ENCODE measurements around the gene AKT1. TPM values are rescaled to one million over a fixed set of nuclear protein-coding genes. Genes with fewer than 3 reads are reported as not detected.

The AKT1 gene
- total and polyA plus RNA-seq, 2 of the 4 experiments (the other 2 are of a cell fraction): 193 to 221 TPM

GRCh38 chr14:104752735-104753527 is 42.6 kb downstream of the AKT1 start, which contains the start of gene SIVA1:
Gene SIVA1, plus strand, starts transcription at chr14:104753147. Its CDS starts 55 bp downstream, at chr14:104753202.
- POLR2A ChIA-PET (ENCODE audit: unreplicated experiment): interaction anchor here (0.6 to 0.7 kb wide), 2 partner anchors 95 to 797 kb away, joined by 3 read pairs; no protein-coding TSS in a partner anchor
- peak within 1 kb of the TSS; percentile 88 for H3K4me3 ChIP-seq (ENCODE audit: insufficient read depth, low read depth, low read length)
- H3K14ac ChIP-seq (replicated peaks; ENCODE audit: low read depth, low read length): peak within 1 kb of the TSS; percentile 87
- H3K27me3 ChIP-seq (ENCODE audit: control insufficient read depth, insufficient read depth, low read length): no peaks in the 10 kb centered on the region
- peak within 1 kb of the TSS; percentile 87 for H3K9ac ChIP-seq (ENCODE audit: low read depth, low read length)
- H4K8ac ChIP-seq (ENCODE audit: low read depth in 2 of 2, low read length in 2 of 2): peak within 1 kb of the TSS; percentile 77 to 79; a peak in 2 of 4 replicates
- no peak within 1 kb of the TSS for H2BK20ac ChIP-seq (ENCODE audit: low read depth, low read length)
- no peak within 1 kb of the TSS for H2BK15ac ChIP-seq (ENCODE audit: low read depth, low read length)
- H3K36me3 ChIP-seq (ENCODE audit: control insufficient read depth, insufficient read depth, low read length): peaks cover 20% of the 10 kb centered on the region
- peak within 1 kb of the TSS; percentile 69 for H3K4ac ChIP-seq (ENCODE audit: low read depth, low read length)
- peak within 1 kb of the TSS; percentile 60 for H3K23ac ChIP-seq (ENCODE audit: low read depth, low read length)
- H3K79me1 ChIP-seq (ENCODE audit: low read depth in 1 of 2, low read length in 2 of 2): peaks cover 8 to 45% of the 10 kb centered on the region in 2 experiments; a peak in 2 of 4 replicates
- peak; percentile 99 for DNase-seq
- H2AFZ ChIP-seq (replicated peaks; ENCODE audit: low read length, poor library complexity): peak within 1 kb of the TSS; percentile 93
- peak within 1 kb of the TSS; percentile 82 for H4K91ac ChIP-seq (ENCODE audit: insufficient read depth, low read depth, low read length)
- peak within 1 kb of the TSS; percentile 92 for H2AK9ac ChIP-seq (replicated peaks; ENCODE audit: low read depth, low read length, poor library complexity)
- peak within 1 kb of the TSS; percentile 65; the same call in 1 of the 2 replicates for H2BK120ac ChIP-seq (ENCODE audit: low read depth, low read length)
- 0% methylated on average over 51 of the region's 95 CpGs; no CpG with 5 or more reads in 1 of the 2 experiments for WGBS, 2 experiments (ENCODE audit: extremely low coverage in 2 of 2, insufficient read length in 1 of 2)
- dilution Hi-C loops (cut with HindIII; ENCODE audit: low sequenced_read_pairs, unreplicated experiment): no loop called here
- H3K9me3 ChIP-seq (ENCODE audit: control insufficient read depth, insufficient read depth, low read length): no peaks in the 10 kb centered on the region
- intact Hi-C loops (cut with micrococcal nuclease): no loop called here
- H4K5ac ChIP-seq (ENCODE audit: low read depth, low read length): peak within 1 kb of the TSS; percentile 70
- peak; percentile 95 for ATAC-seq (ENCODE audit: low read depth)
- H3K4me1 ChIP-seq (ENCODE audit: control insufficient read depth, insufficient read depth, low read length): peaks cover 23% of the 10 kb centered on the region
- H3K56ac ChIP-seq (ENCODE audit: extremely low read depth, insufficient read depth, low read length): peak within 1 kb of the TSS; percentile 52; the same call in 1 of the 2 replicates
- peak within 1 kb of the TSS; percentile 85 for H3K27ac ChIP-seq (ENCODE audit: insufficient read depth, low read length)
- H2AK5ac ChIP-seq (ENCODE audit: low read depth, low read length): peak within 1 kb of the TSS; percentile 64
- in situ Hi-C loops (cut with MboI; ENCODE audit: low sequenced_read_pairs): no loop called here
- CTCF ChIA-PET: interaction anchor here (1.0 kb wide), 1 partner anchor 18 kb away, joined by 5 read pairs; no protein-coding TSS in a partner anchor
- H3K4me2 ChIP-seq (ENCODE audit: low read depth, low read length): peak within 1 kb of the TSS; percentile 96
- peak within 1 kb of the TSS; percentile 69 for H2BK5ac ChIP-seq (ENCODE audit: low read depth, low read length, poor library complexity, severe bottlenecking)
- no peak within 1 kb of the TSS; the same call in 1 of the 2 replicates for H3K18ac ChIP-seq (ENCODE audit: low read depth, low read length)
- no TSS peak for BruUV-seq (replicated peaks)
- peaks cover 11% of the 10 kb centered on the region for H3K9me1 ChIP-seq (ENCODE audit: insufficient read depth, low read length)
- H4K20me1 ChIP-seq (ENCODE audit: insufficient read depth, low read length): peaks cover 40% of the 10 kb centered on the region
- TF ChIP-seq CTCF (conservative IDR thresholded peaks at IDR 0.05; ENCODE audit: low read depth, low read length) (no peak), MAFK (IDR thresholded peaks at IDR 0.05; ENCODE audit: low read depth, low read length) (no peak), RFX5 (IDR thresholded peaks at IDR 0.05; ENCODE audit: low read depth, low read length) (no peak), ELK1 (IDR thresholded peaks at IDR 0.05; ENCODE audit: borderline replicate concordance, low read depth, low read length) (no peak), MAZ (IDR thresholded peaks at IDR 0.05; ENCODE audit: borderline replicate concordance, low read depth, low read length) (peak; percentile 80), POLR2A (IDR thresholded peaks at IDR 0.05; ENCODE audit: low read depth, low read length) (peak; percentile 84), SMC3 (IDR thresholded peaks at IDR 0.05; ENCODE audit: low read depth, low read length) (no peak), CHD1 (IDR thresholded peaks at IDR 0.05; ENCODE audit: low read depth, low read length) (no peak), BHLHE40 (IDR thresholded peaks at IDR 0.05; ENCODE audit: low read depth, low read length) (no peak), MXI1 (IDR thresholded peaks at IDR 0.05; ENCODE audit: borderline replicate concordance, low read depth, low read length) (peak; percentile 69; the same call in 1 of the 2 replicates), CEBPB (IDR thresholded peaks at IDR 0.05; ENCODE audit: low read depth, low read length) (no peak), FOS (IDR thresholded peaks at IDR 0.05; ENCODE audit: low read depth, low read length) (no peak), RAD21 (IDR thresholded peaks at IDR 0.05; ENCODE audit: low read length) (no peak), RCOR1 (IDR thresholded peaks at IDR 0.05; ENCODE audit: insufficient replicate concordance, low read length) (no peak), NFE2L2 (IDR thresholded peaks at IDR 0.05; ENCODE audit: low read depth, low read length) (no peak)
